Sigmoid colon (tissue), 7 donors: ENCODE data around the gene SNRPB2. TPM values are rescaled to one million over a fixed set of nuclear protein-coding genes. Genes with fewer than 3 reads are reported as not detected.

ENCODE experiments used
- DNase-seq: peaks from one replicate; pipeline ENCODE4 v3.0.0-alpha.2; 2019
- H3K27ac ChIP-seq, 4 donors: fragments of 200-600 bp; sonication (generic); one replicate each; pipeline ENCODE4 v1.5.1; 2016 to 2019; ENCODE audit warnings: mild to moderate bottlenecking in 1 of 4
- H3K27me3 ChIP-seq, 3 donors: fragments of 200-600 bp; sonication (generic); one replicate each; pipeline ENCODE4 v1.5.1; 2019; ENCODE audit warnings: mild to moderate bottlenecking in 1 of 3
- H3K36me3 ChIP-seq, 4 donors: fragments of 200-600 bp; sonication (generic); one replicate each; pipeline ENCODE4 v1.5.1; 2016 to 2019
- H3K4me1 ChIP-seq, 4 donors: fragments of 200-600 bp; sonication (generic); one replicate each; pipeline ENCODE4 v1.5.1; 2017 to 2019
- H3K4me3 ChIP-seq, 4 donors: fragments of 200-600 bp; sonication (generic); one replicate each; pipeline ENCODE4 v1.5.1; 2017 to 2019; ENCODE audit warnings: mild to moderate bottlenecking in 2 of 4, moderate library complexity in 1 of 4
- H3K9me3 ChIP-seq, 4 donors: fragments of 200-600 bp in 3 of 4; sonication (generic) in 3 of 4; one replicate each; pipeline versions ENCODE4 v1.5.1 to v1.6.1; 2013 to 2019
- CTCF ChIP-seq, 4 experiments: fragments of 450-650 bp in 3 of 4; fragments of 200-600 bp in 1 of 4; IDR thresholded peaks; one replicate each; pipeline ENCODE4 v1.5.1; 2016 to 2019; ENCODE audit warnings: antibody characterized with exemption in 4 of 4, mild to moderate bottlenecking in 3 of 4, moderate library complexity in 2 of 4
- EP300 ChIP-seq, 4 donors: sonication (generic); formaldehyde crosslinking; IDR thresholded peaks; one replicate each; pipeline ENCODE4 v1.6.1; 2017; ENCODE audit warnings: antibody characterized with exemption in 4 of 4
- POLR2A ChIP-seq, 2 donors: fragments of 450-650 bp; IDR thresholded peaks; one replicate each; pipeline ENCODE4 v1.6.1; 2016; ENCODE audit warnings: antibody characterized with exemption in 2 of 2, mild to moderate bottlenecking in 2 of 2, moderate library complexity in 2 of 2
- POLR2AphosphoS5 ChIP-seq, 4 donors: sonication (generic); formaldehyde crosslinking; IDR thresholded peaks; one replicate each; pipeline ENCODE4 v1.6.1; 2017; ENCODE audit warnings: antibody characterized with exemption in 4 of 4
- WGBS, 2 donors: extraction: QIAGEN DNeasy Blood & Tissue Kit; methylation state at CpG; one replicate each; pipeline ENCODE4 v1.1.7; 2013; 5-methylcytosine and 5-hydroxymethylcytosine counted together
- intact Hi-C: fragments of 100-400 bp; cut with DNase I; formaldehyde crosslinking; loops from one replicate; pipeline ENCODE4 v1.15.1; 2023
- polyA plus RNA-seq, 3 donors: library from polyadenylated mRNA; stranded (reverse); fragments of 200-250 nt; gene quantifications; one replicate each; pipeline ENCODE4 v1.2.3, GENCODE V29; 2013
- total RNA-seq, 4 donors: library from RNA; depleted of rRNA; stranded (reverse); fragments of >200 nt; gene quantifications; one replicate each; pipeline ENCODE4 v1.1.0, GENCODE V29; 2016
- donor health status: healthy with polysubstance abuse.
- donor health status: Bipolar disorder and iron deficiency.
- donor health status: healthy.

The SNRPB2 gene
- total and polyA plus RNA-seq, 7 donors: 18.6 to 61.4 (median 35.7) TPM

- H3K27me3 ChIP-seq: no peaks in the 10 kb centered on the region
- H3K36me3 ChIP-seq: no peaks in the 10 kb centered on the region
- no peaks in the 10 kb centered on the region for H3K9me3 ChIP-seq
- intact Hi-C loops: loop anchor here (5.0 kb wide), 1 partner anchor 243 kb away; no protein-coding TSS in a partner anchor
- no peak overlapping the region for H3K27ac ChIP-seq
- peaks cover 0 to 5% (median 2%) of the 10 kb centered on the region in 4 donors for H3K4me1 ChIP-seq
- no peak for DNase-seq
- no peak overlapping the region for H3K4me3 ChIP-seq
- no peak for TF ChIP-seq POLR2A (IDR thresholded peaks at IDR 0.05)
- no peak for TF ChIP-seq EP300 (IDR thresholded peaks at IDR 0.05)
- no peak for TF ChIP-seq POLR2AphosphoS5 (IDR thresholded peaks at IDR 0.05)
- TF ChIP-seq CTCF (IDR thresholded peaks at IDR 0.05): no peak
- WGBS, 2 donors: 47 to 59% methylated on average over 11 of the region's 11 CpGs
These were observed 30.8 kb downstream of the SNRPB2 start for GRCh38 chr20:16760431-16761304.

GRCh38 chr20:16761305-16761829, 31.5 kb downstream of the SNRPB2 start:
- H3K4me1 ChIP-seq: peaks cover 0 to 5% (median 2%) of the 10 kb centered on the region in 4 donors
- no peak overlapping the region for H3K4me3 ChIP-seq
- no peaks in the 10 kb centered on the region for H3K9me3 ChIP-seq
- no peaks in the 10 kb centered on the region for H3K27me3 ChIP-seq
- no peak for DNase-seq
- H3K27ac ChIP-seq: no peak overlapping the region
- TF ChIP-seq POLR2AphosphoS5 (IDR thresholded peaks at IDR 0.05): no peak
- TF ChIP-seq CTCF (IDR thresholded peaks at IDR 0.05): peak; percentile 44 to 69 (median 59)
- intact Hi-C loops: loop anchor here (5.0 kb wide), 1 partner anchor 244 kb away; no protein-coding TSS in a partner anchor
- H3K36me3 ChIP-seq: no peaks in the 10 kb centered on the region
- WGBS, 2 donors: 1 to 2% methylated on average over 3 of the region's 3 CpGs

GRCh38 chr20:16764560-16764959, 34.7 kb downstream of the SNRPB2 start:
- WGBS, 2 donors: 50 to 52% methylated on average over 4 of the region's 4 CpGs
- H3K4me3 ChIP-seq: no peak overlapping the region
- H3K27me3 ChIP-seq: no peaks in the 10 kb centered on the region
- intact Hi-C loops: loop anchor here (5.0 kb wide), 1 partner anchor 247 kb away; no protein-coding TSS in a partner anchor
- H3K4me1 ChIP-seq: peaks cover 0 to 5% (median 2%) of the 10 kb centered on the region in 4 donors
- H3K27ac ChIP-seq: no peak overlapping the region
- H3K9me3 ChIP-seq: no peaks in the 10 kb centered on the region
- no peak for TF ChIP-seq EP300 (IDR thresholded peaks at IDR 0.05)
- no peak for TF ChIP-seq CTCF (IDR thresholded peaks at IDR 0.05)
- no peak for TF ChIP-seq POLR2AphosphoS5 (IDR thresholded peaks at IDR 0.05)
- no peak for TF ChIP-seq POLR2A (IDR thresholded peaks at IDR 0.05)
- DNase-seq: no peak
- no peaks in the 10 kb centered on the region for H3K36me3 ChIP-seq

- H3K4me3 ChIP-seq: no peak overlapping the region
- peaks cover 0 to 2% (median 0%) of the 10 kb centered on the region in 4 donors for H3K9me3 ChIP-seq
- TF ChIP-seq POLR2A (IDR thresholded peaks at IDR 0.05): no peak
- TF ChIP-seq EP300 (IDR thresholded peaks at IDR 0.05): no peak
- no peak for TF ChIP-seq POLR2AphosphoS5 (IDR thresholded peaks at IDR 0.05)
- TF ChIP-seq CTCF (IDR thresholded peaks at IDR 0.05): no peak
- H3K36me3 ChIP-seq: no peaks in the 10 kb centered on the region
- no peaks in the 10 kb centered on the region for H3K4me1 ChIP-seq
- no peak overlapping the region for H3K27ac ChIP-seq
- intact Hi-C loops: no loop called here
- no peak for DNase-seq
- H3K27me3 ChIP-seq: no peaks in the 10 kb centered on the region
These were observed 41.4 kb downstream of the SNRPB2 start for GRCh38 chr20:16771213-16771612.
